Measurements from ENCODE around the gene OR7D2. TPM values are rescaled to one million over a fixed set of nuclear protein-coding genes. Genes with fewer than 3 reads are reported as not detected.

Gene OR7D2
- total RNA-seq (2021) = not detected in 3 replicates
- Bru-seq, nascent RNA = percentile 5 among the genes with signal in this experiment
- long read RNA-seq, experiment 1, partial matches to known transcripts = 0 of 1 reads
- long read RNA-seq, experiment 1, other reads (novel, unspliced or antisense) = 1 of 1 reads
- long read RNA-seq, experiment 2 = 0 reads
- long read RNA-seq, experiment 3 = 0 reads

GRCh38 chr19:9178901-9179300 is at the start of gene OR7D2:
TSS of gene OR7D2 (plus strand) at chr19:9178979. CDS start at chr19:9185782, 6,803 bp downstream.
- Mint-ChIP-seq H3K27me3 (ENCODE audit: low read depth) (peaks cover 21% of the 10 kb centered on the region), H3K4me1 (no peaks in the 10 kb centered on the region), H3K4me3 (no peak within 1 kb of the TSS), H3K9me3 (peaks cover 42% of the 10 kb centered on the region), H3K27ac (no peak within 1 kb of the TSS), H3K36me3 (peaks cover 26% of the 10 kb centered on the region)
- ChIA-PET CTCF (no interaction called here), POLR2A (no interaction called here)
- ATAC-seq (no peak), DNase-seq (ENCODE audit: low spot score) (no peak)
- TF ChIP-seq HMGXB4 (CRISPR knock-in tag; IDR thresholded peaks at IDR 0.05) (no peak), ZNF317 (CRISPR knock-in tag; IDR thresholded peaks at IDR 0.05; ENCODE audit: borderline replicate concordance, low read depth) (no peak), ZNF263 (CRISPR knock-in tag; IDR thresholded peaks at IDR 0.05; ENCODE audit: low read depth) (no peak), NFATC4 (CRISPR knock-in tag; IDR thresholded peaks at IDR 0.05) (no peak), TEAD4 (CRISPR knock-in tag; IDR thresholded peaks at IDR 0.05) (no peak), ATF3 (CRISPR knock-in tag; conservative IDR thresholded peaks at IDR 0.05) (no peak)
- TF ChIP-seq, protein P1, sequence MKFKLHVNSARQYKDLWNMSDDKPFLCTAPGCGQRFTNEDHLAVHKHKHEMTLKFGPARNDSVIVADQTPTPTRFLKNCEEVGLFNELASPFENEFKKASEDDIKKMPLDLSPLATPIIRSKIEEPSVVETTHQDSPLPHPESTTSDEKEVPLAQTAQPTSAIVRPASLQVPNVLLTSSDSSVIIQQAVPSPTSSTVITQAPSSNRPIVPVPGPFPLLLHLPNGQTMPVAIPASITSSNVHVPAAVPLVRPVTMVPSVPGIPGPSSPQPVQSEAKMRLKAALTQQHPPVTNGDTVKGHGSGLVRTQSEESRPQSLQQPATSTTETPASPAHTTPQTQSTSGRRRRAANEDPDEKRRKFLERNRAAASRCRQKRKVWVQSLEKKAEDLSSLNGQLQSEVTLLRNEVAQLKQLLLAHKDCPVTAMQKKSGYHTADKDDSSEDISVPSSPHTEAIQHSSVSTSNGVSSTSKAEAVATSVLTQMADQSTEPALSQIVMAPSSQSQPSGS (CRISPR knock-in tag; IDR thresholded peaks at IDR 0.05; ENCODE audit: borderline replicate concordance, low read depth) = no peak

GRCh38 chr19:9130965-9131364 is 47.8 kb upstream of the OR7D2 start:
- CTCF ChIA-PET = no interaction called here
- Mint-ChIP-seq H3K27me3 (ENCODE audit: low read depth) (peaks cover 25% of the 10 kb centered on the region), H3K36me3 (peaks cover 19% of the 10 kb centered on the region), H3K4me1 (no peaks in the 10 kb centered on the region), H3K4me3 (no peak overlapping the region), H3K27ac (no peak overlapping the region), H3K9me3 (peaks cover 40% of the 10 kb centered on the region)
- POLR2A ChIA-PET = no interaction called here
- TF ChIP-seq ZNF396 (CRISPR knock-in tag; IDR thresholded peaks at IDR 0.05; ENCODE audit: borderline replicate concordance) = no peak
- no peak for TF ChIP-seq USF2 (CRISPR knock-in tag; IDR thresholded peaks at IDR 0.05)
- TF ChIP-seq, protein P2, sequence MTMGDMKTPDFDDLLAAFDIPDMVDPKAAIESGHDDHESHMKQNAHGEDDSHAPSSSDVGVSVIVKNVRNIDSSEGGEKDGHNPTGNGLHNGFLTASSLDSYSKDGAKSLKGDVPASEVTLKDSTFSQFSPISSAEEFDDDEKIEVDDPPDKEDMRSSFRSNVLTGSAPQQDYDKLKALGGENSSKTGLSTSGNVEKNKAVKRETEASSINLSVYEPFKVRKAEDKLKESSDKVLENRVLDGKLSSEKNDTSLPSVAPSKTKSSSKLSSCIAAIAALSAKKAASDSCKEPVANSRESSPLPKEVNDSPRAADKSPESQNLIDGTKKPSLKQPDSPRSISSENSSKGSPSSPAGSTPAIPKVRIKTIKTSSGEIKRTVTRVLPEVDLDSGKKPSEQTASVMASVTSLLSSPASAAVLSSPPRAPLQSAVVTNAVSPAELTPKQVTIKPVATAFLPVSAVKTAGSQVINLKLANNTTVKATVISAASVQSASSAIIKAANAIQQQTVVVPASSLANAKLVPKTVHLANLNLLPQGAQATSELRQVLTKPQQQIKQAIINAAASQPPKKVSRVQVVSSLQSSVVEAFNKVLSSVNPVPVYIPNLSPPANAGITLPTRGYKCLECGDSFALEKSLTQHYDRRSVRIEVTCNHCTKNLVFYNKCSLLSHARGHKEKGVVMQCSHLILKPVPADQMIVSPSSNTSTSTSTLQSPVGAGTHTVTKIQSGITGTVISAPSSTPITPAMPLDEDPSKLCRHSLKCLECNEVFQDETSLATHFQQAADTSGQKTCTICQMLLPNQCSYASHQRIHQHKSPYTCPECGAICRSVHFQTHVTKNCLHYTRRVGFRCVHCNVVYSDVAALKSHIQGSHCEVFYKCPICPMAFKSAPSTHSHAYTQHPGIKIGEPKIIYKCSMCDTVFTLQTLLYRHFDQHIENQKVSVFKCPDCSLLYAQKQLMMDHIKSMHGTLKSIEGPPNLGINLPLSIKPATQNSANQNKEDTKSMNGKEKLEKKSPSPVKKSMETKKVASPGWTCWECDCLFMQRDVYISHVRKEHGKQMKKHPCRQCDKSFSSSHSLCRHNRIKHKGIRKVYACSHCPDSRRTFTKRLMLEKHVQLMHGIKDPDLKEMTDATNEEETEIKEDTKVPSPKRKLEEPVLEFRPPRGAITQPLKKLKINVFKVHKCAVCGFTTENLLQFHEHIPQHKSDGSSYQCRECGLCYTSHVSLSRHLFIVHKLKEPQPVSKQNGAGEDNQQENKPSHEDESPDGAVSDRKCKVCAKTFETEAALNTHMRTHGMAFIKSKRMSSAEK (CRISPR knock-in tag; IDR thresholded peaks at IDR 0.05; ENCODE audit: borderline replicate concordance) = no peak
- no peak for TF ChIP-seq TCF7 (CRISPR knock-in tag; IDR thresholded peaks at IDR 0.05; ENCODE audit: low read depth)
- no peak for DNase-seq (ENCODE audit: low spot score)
- no peak for ATAC-seq

DNA sequence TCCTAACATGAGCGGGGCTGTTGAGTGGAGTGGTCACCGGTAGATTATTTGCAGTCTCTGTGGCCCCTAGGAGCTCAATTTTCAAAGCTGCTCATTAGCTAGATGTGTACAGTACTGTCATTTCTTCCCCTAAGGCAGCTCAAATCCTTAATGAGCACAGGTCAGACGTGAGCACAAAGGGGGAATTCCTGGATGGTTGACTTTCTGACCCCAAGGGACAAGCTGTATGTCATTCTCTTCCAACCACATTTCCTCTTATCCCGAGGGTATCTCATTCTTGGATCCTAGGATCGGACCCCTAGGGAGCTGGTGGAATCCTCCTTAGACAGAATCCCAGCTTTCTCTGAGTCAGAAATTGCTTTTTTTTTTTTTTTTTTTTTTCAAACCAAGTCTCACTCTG is 46.4 kb upstream of the OR7D2 start:
- H3K9me3 Mint-ChIP-seq = peaks cover 28% of the 10 kb centered on the region
- ATAC-seq = no peak
- H3K36me3 Mint-ChIP-seq = peaks cover 12% of the 10 kb centered on the region; the same call in 1 of the 2 replicates
- CTCF ChIA-PET = interaction anchor here (0.5 to 0.7 kb wide), 2 partner anchors 208 to 753 kb away, joined by 4 to 6 read pairs; no protein-coding TSS in a partner anchor
- no peak overlapping the region for H3K27ac Mint-ChIP-seq
- H3K4me3 Mint-ChIP-seq = no peak overlapping the region
- no peaks in the 10 kb centered on the region for H3K4me1 Mint-ChIP-seq
- no peak for DNase-seq (ENCODE audit: low spot score)
- POLR2A ChIA-PET = no interaction called here
- H3K27me3 Mint-ChIP-seq (ENCODE audit: low read depth) = peaks cover 17% of the 10 kb centered on the region
- TF ChIP-seq ESRRA (CRISPR knock-in tag; IDR thresholded peaks at IDR 0.05; ENCODE audit: borderline replicate concordance) (no peak), ZNF317 (CRISPR knock-in tag; IDR thresholded peaks at IDR 0.05; ENCODE audit: borderline replicate concordance, low read depth) (no peak), ATF1 (CRISPR knock-in tag; IDR thresholded peaks at IDR 0.05) (no peak), SP1 (CRISPR knock-in tag; conservative IDR thresholded peaks at IDR 0.05) (no peak), ZNF263 (CRISPR knock-in tag; IDR thresholded peaks at IDR 0.05; ENCODE audit: low read depth) (no peak), ZBTB21 (CRISPR knock-in tag; IDR thresholded peaks at IDR 0.05; ENCODE audit: borderline replicate concordance) (no peak), ZNF219 (CRISPR knock-in tag; IDR thresholded peaks at IDR 0.05; ENCODE audit: borderline replicate concordance) (no peak), ZNF416 (CRISPR knock-in tag; IDR thresholded peaks at IDR 0.05) (no peak), ZNF671 (CRISPR knock-in tag; IDR thresholded peaks at IDR 0.05) (no peak), EMX1 (CRISPR knock-in tag; IDR thresholded peaks at IDR 0.05) (no peak), KAT7 (CRISPR knock-in tag; IDR thresholded peaks at IDR 0.05; ENCODE audit: borderline replicate concordance) (no peak)
- TF ChIP-seq, protein P3, sequence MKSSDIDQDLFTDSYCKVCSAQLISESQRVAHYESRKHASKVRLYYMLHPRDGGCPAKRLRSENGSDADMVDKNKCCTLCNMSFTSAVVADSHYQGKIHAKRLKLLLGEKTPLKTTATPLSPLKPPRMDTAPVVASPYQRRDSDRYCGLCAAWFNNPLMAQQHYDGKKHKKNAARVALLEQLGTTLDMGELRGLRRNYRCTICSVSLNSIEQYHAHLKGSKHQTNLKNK (CRISPR knock-in tag; IDR thresholded peaks at IDR 0.05) = no peak
- TF ChIP-seq, protein P4, sequence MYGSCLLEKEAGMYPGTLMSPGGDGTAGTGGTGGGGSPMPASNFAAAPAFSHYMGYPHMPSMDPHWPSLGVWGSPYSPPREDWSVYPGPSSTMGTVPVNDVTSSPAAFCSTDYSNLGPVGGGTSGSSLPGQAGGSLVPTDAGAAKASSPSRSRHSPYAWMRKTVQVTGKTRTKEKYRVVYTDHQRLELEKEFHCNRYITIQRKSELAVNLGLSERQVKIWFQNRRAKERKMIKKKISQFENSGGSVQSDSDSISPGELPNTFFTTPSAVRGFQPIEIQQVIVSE (CRISPR knock-in tag; IDR thresholded peaks at IDR 0.05; ENCODE audit: borderline replicate concordance) = no peak

Data from WTC11 (cell line).